Measurements from ENCODE around the gene LTBP4.
A peak's percentile ranks its signal among the peaks of the same experiment; 100 is the strongest.

The LTBP4 gene

DNA sequence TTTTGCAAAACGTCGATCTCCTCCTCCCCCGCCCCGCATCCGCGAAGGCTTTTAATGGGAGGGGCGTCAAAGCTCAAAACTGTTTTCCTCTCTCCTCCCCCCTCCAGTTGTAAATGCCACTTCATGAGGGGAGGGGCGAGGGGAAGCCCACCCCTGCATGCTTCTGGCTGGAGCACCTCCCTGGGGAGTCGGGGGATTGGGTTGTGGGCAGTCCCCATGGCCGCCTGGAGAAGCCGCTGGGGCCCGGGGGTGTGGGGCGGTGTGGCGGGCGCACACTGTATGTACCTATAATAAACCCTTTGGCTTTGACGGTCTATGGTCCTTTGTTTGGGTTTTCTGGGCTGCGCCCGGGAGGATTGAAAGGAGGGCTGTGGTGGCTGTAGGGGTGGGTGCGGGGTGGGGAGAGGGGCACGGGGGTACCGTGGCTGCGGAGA, 25.0 kb upstream of the LTBP4 start:
- H3K4me3 ChIP-seq: peak overlapping the region; percentile 70 to 90 (median 82)
- H3K9me3 ChIP-seq (replicated peaks in 1 of 11): no peaks in the 10 kb centered on the region
- peaks cover 0 to 7% (median 0%) of the 10 kb centered on the region in 11 experiments; a peak in 2 of 22 replicates for H4K20me1 ChIP-seq
- no peak for TF ChIP-seq Cebpa-rat (IDR thresholded peaks at IDR 0.05)
- peak overlapping the region; percentile 49 to 97 (median 91); a peak in 20 of 22 replicates for H3K27ac ChIP-seq
- peaks cover 11 to 32% (median 23%) of the 10 kb centered on the region in 11 experiments for H3K36me3 ChIP-seq
- peak overlapping the region; percentile 72 to 90 (median 88) for H3K9ac ChIP-seq
- H3K27me3 ChIP-seq: no peaks in the 10 kb centered on the region
- peaks cover 46 to 80% (median 75%) of the 10 kb centered on the region in 10 experiments for H3K4me1 ChIP-seq
- H3K4me2 ChIP-seq: peak overlapping the region; percentile 83 to 100 (median 93)

DNA sequence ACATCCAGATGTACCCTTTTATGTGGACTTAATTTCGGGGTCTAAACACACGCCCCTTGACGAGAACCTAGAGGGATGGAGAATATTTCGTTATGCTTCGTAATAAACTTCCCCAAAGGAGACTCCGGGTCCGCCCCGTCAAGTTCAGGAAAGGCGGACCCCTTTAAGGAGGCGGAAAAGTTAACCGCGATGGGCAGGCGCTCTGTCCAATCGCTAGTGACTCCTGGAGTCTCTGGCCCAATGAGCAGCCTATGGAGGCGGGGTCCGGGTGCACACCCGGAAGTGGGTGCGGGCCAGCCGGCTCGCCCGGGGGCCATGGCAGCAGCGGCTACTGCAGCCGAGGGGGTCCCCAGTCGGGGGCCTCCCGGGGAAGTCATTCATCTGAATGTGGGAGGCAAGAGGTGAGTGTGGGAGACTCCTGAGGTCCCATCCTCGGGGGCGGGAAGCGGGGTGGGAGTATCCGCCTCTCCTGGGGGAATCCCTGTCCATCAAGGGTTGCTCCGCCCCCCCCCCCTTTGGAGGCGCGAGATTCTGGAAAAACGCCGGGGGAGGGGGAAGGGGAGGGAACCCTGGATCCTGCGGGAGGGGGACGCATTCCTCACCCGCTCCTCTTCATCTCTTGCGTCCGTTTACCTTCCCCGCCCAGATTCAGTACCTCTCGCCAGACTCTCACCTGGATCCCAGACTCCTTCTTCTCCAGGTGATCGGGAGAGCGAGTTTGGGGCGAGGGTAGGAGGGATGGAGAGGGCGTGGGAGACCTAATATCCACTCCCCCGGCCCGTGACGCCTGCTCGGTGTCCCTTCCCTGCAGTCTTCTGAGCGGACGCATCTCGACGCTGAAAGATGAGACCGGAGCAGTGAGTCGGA, 24.4 kb upstream of the LTBP4 start, which contains the start of gene SHKBP1:
SHKBP1 (plus strand) TSS at position 289 of the 867 bp plus-strand sequence; CDS start at position 316, 27 bp downstream.
- H3K9me3 ChIP-seq (replicated peaks in 1 of 11): no peaks in the 10 kb centered on the region
- H3K4me3 ChIP-seq: peak within 1 kb of the TSS; percentile 70 to 90 (median 82)
- peaks cover 17 to 38% (median 29%) of the 10 kb centered on the region in 11 experiments for H3K36me3 ChIP-seq
- H3K9ac ChIP-seq: peak within 1 kb of the TSS; percentile 85 to 90 (median 88)
- peaks cover 0 to 7% (median 0%) of the 10 kb centered on the region in 11 experiments; a peak in 2 of 22 replicates for H4K20me1 ChIP-seq
- H3K27ac ChIP-seq: peak within 1 kb of the TSS; percentile 77 to 97 (median 91)
- H3K4me1 ChIP-seq: peaks cover 52 to 80% (median 75%) of the 10 kb centered on the region in 10 experiments
- H3K27me3 ChIP-seq: no peaks in the 10 kb centered on the region
- no peak for TF ChIP-seq Cebpa-rat (IDR thresholded peaks at IDR 0.05)
- peak within 1 kb of the TSS; percentile 84 to 100 (median 97) for H3K4me2 ChIP-seq

DNA sequence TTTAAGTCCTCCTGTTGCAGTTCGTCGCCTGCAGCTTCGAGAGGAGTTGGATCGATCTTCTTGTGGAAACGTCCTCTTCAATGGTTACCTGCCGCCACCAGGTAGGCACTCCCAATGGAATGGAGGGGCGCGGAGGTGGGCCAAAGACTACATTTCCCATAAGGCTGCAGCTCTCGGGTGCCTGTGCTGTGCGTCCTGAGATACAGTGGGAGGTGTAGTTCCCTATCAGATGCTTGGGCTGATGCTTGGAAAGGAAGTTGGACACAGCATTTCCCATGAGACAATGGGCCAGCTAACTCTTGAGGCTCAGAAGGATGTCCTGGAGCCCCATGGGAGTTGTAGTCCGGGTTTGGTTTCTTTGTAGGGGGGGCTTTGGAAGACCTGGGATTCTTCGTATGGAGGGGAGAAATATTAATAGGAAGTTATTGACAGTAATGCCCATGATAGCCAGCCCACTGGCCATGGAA, 22.7 kb upstream of the LTBP4 start:
- peaks cover 69 to 88% (median 85%) of the 10 kb centered on the region in 10 experiments for H3K4me1 ChIP-seq
- peak overlapping the region; percentile 70 to 90 (median 82); a peak in 18 of 20 replicates for H3K4me3 ChIP-seq
- TF ChIP-seq Cebpa-rat (IDR thresholded peaks at IDR 0.05): no peak
- H3K9ac ChIP-seq: peak overlapping the region in 10 of 11 experiments; percentile 26 to 90 (median 88); a peak in 14 of 22 replicates
- H4K20me1 ChIP-seq: peaks cover 0 to 7% (median 0%) of the 10 kb centered on the region in 11 experiments; a peak in 2 of 22 replicates
- no peaks in the 10 kb centered on the region for H3K27me3 ChIP-seq
- peak overlapping the region; percentile 76 to 99 (median 97) for H3K4me2 ChIP-seq
- no peaks in the 10 kb centered on the region for H3K9me3 ChIP-seq (replicated peaks in 1 of 11)
- peak overlapping the region in 9 of 11 experiments; percentile 82 to 97 (median 90); a peak in 19 of 22 replicates for H3K27ac ChIP-seq
- H3K36me3 ChIP-seq: peaks cover 34 to 54% (median 42%) of the 10 kb centered on the region in 11 experiments

DNA sequence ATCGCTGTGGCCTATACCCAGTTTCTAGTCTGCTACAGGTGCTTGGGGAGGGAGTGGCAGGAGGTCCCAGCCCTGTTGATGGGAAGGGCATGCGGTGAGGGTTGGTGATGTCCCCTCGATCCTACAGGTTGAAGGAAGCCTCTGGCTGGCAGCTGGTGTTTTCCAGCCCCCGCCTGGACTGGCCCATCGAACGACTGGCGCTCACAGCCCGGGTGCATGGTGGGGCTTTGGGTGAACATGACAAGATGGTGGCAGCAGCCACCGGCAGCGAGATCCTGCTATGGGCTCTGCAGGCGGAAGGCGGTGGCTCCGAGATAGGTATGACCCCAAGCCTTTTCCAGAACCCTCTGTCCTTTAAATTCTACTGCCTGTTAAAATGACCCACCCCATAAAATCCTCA, 20.6 kb upstream of the LTBP4 start:
- no peak for TF ChIP-seq Cebpa-rat (IDR thresholded peaks at IDR 0.05)
- Histone ChIP-seq H3K36me3 (peaks cover 45 to 75% (median 59%) of the 10 kb centered on the region in 11 experiments), H4K20me1 (peaks cover 0 to 7% (median 0%) of the 10 kb centered on the region in 11 experiments; a peak in 2 of 22 replicates), H3K4me1 (peaks cover 87 to 91% (median 89%) of the 10 kb centered on the region in 10 experiments), H3K27me3 (no peaks in the 10 kb centered on the region), H3K9me3 (replicated peaks in 1 of 11) (no peaks in the 10 kb centered on the region), H3K9ac (peak overlapping the region; percentile 22 to 87 (median 80)), H3K4me3 (peak overlapping the region in 8 of 10 experiments; percentile 17 to 86 (median 57); a peak in 14 of 20 replicates), H3K4me2 (peak overlapping the region; percentile 76 to 99 (median 97)), H3K27ac (peak overlapping the region; percentile 36 to 97 (median 88))

DNA sequence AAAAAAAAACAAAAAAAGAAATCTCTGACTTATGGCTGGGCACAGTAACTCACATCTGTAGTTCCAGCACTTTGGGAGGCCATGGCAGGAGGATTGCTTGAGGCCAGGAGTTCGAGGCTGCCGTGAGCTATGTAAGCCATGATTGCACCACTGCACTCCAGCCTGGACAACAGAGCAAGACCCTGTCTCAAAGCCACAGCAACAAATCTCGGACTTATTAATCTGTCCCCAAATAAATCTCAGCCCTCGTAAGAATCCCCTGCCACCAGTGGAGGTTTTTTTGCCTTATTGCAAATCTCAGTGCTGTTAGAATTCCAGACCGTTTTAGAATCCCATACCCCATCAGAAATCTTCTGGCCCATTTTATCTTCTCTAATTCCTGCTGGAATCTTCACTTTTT, 19.6 kb upstream of the LTBP4 start:
- H3K4me2 ChIP-seq: peak overlapping the region in 10 of 11 experiments; percentile 87 to 99 (median 97); a peak in 19 of 22 replicates
- peaks cover 0 to 7% (median 0%) of the 10 kb centered on the region in 11 experiments; a peak in 2 of 22 replicates for H4K20me1 ChIP-seq
- peak overlapping the region in 3 of 10 experiments; percentile 59 to 86 (median 68); a peak in 6 of 20 replicates for H3K4me3 ChIP-seq
- no peaks in the 10 kb centered on the region for H3K9me3 ChIP-seq (replicated peaks in 1 of 11)
- no peaks in the 10 kb centered on the region for H3K27me3 ChIP-seq
- peaks cover 54 to 84% (median 67%) of the 10 kb centered on the region in 11 experiments for H3K36me3 ChIP-seq
- H3K27ac ChIP-seq: peak overlapping the region in 9 of 11 experiments; percentile 82 to 97 (median 90); a peak in 17 of 22 replicates
- H3K4me1 ChIP-seq: peaks cover 89 to 95% (median 92%) of the 10 kb centered on the region in 10 experiments
- H3K9ac ChIP-seq: peak overlapping the region in 9 of 11 experiments; percentile 45 to 85 (median 80); a peak in 14 of 22 replicates
- TF ChIP-seq Cebpa-rat (IDR thresholded peaks at IDR 0.05): no peak

DNA sequence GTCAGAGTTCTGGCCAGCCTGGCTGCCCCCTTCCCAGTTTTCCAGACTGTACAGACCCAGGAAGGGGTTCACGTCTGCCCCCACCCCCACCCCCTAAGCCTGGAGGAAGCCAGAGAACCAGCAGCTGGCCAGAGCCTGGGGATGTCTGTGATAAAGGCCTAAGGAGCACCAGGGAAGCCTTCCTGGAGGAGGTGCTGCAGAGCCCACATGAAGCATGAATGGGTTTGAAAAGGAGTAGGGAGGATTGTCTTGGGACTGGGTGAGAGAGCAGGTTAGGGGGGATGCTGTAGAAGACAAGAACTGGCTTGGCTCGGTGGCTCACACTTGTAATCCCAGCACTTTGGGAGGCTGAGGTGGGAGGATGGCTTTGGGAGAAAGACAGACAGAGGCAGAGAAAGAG, 18.7 kb upstream of the LTBP4 start:
- peak overlapping the region in 10 of 11 experiments; percentile 28 to 97 (median 89); a peak in 19 of 22 replicates for H3K27ac ChIP-seq
- TF ChIP-seq Cebpa-rat (IDR thresholded peaks at IDR 0.05): no peak
- H3K9me3 ChIP-seq (replicated peaks in 1 of 11): no peaks in the 10 kb centered on the region
- H3K27me3 ChIP-seq: no peaks in the 10 kb centered on the region
- H3K4me1 ChIP-seq: peaks cover 85 to 100% (median 99%) of the 10 kb centered on the region in 10 experiments
- H4K20me1 ChIP-seq: peaks cover 0 to 7% (median 0%) of the 10 kb centered on the region in 11 experiments; a peak in 2 of 22 replicates
- H3K36me3 ChIP-seq: peaks cover 63 to 94% (median 76%) of the 10 kb centered on the region in 11 experiments
- H3K4me3 ChIP-seq: peak overlapping the region in 5 of 10 experiments; percentile 33 to 68 (median 51); a peak in 10 of 20 replicates
- H3K4me2 ChIP-seq: peak overlapping the region; percentile 58 to 99 (median 97)
- H3K9ac ChIP-seq: peak overlapping the region; percentile 45 to 85 (median 79); a peak in 20 of 22 replicates

DNA sequence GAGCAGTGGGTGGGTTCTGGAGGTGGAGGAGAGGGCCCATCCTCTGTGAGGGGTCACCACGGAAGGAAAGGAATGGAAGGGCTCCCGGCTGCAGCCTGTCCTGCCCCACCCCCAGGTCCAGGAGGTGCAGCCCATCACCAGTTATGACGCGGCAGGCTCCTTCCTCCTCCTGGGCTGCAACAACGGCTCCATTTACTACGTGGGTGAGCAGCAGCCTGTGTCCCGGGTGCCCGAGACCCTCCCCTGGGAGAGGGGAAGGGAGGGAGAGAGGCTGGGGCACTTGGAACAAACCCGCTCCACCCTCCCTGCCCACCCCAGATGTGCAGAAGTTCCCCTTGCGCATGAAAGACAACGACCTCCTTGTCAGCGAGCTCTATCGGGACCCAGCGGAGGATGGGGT, 17.9 kb upstream of the LTBP4 start:
- Histone ChIP-seq H3K27ac (peak overlapping the region in 9 of 11 experiments; percentile 82 to 97 (median 90); a peak in 18 of 22 replicates), H3K9ac (peak overlapping the region; percentile 45 to 85 (median 79); a peak in 19 of 22 replicates)
- TF ChIP-seq Cebpa-rat (IDR thresholded peaks at IDR 0.05): no peak

DNA sequence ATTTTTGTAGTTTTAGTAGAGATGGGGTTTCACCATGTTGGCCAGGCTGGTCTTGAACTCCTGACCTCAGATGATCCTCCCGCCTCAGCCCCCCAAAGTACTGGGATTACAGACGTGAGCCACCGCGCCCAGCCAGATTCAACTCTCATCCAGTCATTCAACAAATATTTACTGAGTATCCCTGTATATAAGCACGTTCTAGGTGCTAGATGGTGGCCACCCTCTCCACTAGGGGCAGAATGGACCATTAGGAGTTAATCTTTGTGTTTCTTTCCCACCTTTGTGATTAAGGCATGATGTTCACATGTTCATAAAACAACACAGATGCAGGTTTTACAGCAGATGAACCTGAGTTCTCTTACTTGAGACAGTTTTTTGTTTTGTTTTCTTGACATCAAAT, 17.2 kb upstream of the LTBP4 start:
- H3K27me3 ChIP-seq: no peaks in the 10 kb centered on the region
- peaks cover 70 to 100% (median 91%) of the 10 kb centered on the region in 10 experiments for H3K4me1 ChIP-seq
- peaks cover 72 to 95% (median 85%) of the 10 kb centered on the region in 11 experiments for H3K36me3 ChIP-seq
- H3K4me2 ChIP-seq: peak overlapping the region in 10 of 11 experiments; percentile 87 to 99 (median 97); a peak in 20 of 22 replicates
- peak overlapping the region in 9 of 11 experiments; percentile 51 to 85 (median 80); a peak in 14 of 22 replicates for H3K9ac ChIP-seq
- H3K27ac ChIP-seq: peak overlapping the region in 9 of 11 experiments; percentile 82 to 97 (median 90); a peak in 16 of 22 replicates
- H4K20me1 ChIP-seq: peaks cover 0 to 10% (median 3%) of the 10 kb centered on the region in 11 experiments; a peak in 6 of 22 replicates
- peak overlapping the region in 5 of 10 experiments; percentile 33 to 68 (median 51); a peak in 6 of 20 replicates for H3K4me3 ChIP-seq
- TF ChIP-seq Cebpa-rat (IDR thresholded peaks at IDR 0.05): no peak
- H3K9me3 ChIP-seq (replicated peaks in 1 of 11): no peaks in the 10 kb centered on the region

More for the DNA sequence above, 17.9 kb upstream of the LTBP4 start:
- peaks cover 77 to 100% (median 96%) of the 10 kb centered on the region in 10 experiments for H3K4me1 ChIP-seq
- H3K4me3 ChIP-seq: peak overlapping the region in 8 of 10 experiments; percentile 10 to 68 (median 41); a peak in 13 of 20 replicates
- H3K4me2 ChIP-seq: peak overlapping the region; percentile 58 to 99 (median 97)
- no peaks in the 10 kb centered on the region for H3K27me3 ChIP-seq
- no peaks in the 10 kb centered on the region for H3K9me3 ChIP-seq (replicated peaks in 1 of 11)
- peaks cover 0 to 7% (median 0%) of the 10 kb centered on the region in 11 experiments; a peak in 5 of 22 replicates for H4K20me1 ChIP-seq
- H3K36me3 ChIP-seq: peaks cover 69 to 95% (median 79%) of the 10 kb centered on the region in 11 experiments

Measured in BLaER1 treated with 17β-estradiol and CSF1 and Interleukin-3, amounts not matched to agents 10 nM and 100 nM (cell line).